Stimulated activated CD8-positive, alpha-beta memory T cell treated with anti-CD3 and anti-CD28 coated beads, Interleukin-2, amount 100 ng/mL, for 1 hour (primary cell): ENCODE data around the gene EXD3.

Experiments used
- DNase-seq, 2 donors: peaks; one replicate each; pipeline ENCODE4 v3.0.0-alpha.2; 2020; ENCODE audit warnings: low read depth in 2 of 2

EXD3 gene

GRCh38 chr9:137306066-137306849 lies 116.7 kb downstream of the EXD3 start:
- DNase-seq: no peak

DNA sequence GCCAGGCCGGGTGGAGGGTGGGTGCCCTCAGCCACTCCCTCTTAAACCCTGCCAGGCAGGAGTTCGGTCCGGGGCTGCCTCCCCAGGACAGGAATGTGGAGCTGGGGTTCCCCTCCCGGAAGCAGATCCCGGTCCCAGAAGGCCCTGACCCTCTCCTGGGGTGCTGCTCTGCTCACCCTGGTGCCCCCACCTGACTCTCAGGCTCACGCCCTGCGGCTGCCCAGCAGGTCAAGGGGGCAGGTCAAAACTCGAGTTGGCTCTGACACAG lies 117.2 kb downstream of the EXD3 start:
- DNase-seq: no peak

DNA sequence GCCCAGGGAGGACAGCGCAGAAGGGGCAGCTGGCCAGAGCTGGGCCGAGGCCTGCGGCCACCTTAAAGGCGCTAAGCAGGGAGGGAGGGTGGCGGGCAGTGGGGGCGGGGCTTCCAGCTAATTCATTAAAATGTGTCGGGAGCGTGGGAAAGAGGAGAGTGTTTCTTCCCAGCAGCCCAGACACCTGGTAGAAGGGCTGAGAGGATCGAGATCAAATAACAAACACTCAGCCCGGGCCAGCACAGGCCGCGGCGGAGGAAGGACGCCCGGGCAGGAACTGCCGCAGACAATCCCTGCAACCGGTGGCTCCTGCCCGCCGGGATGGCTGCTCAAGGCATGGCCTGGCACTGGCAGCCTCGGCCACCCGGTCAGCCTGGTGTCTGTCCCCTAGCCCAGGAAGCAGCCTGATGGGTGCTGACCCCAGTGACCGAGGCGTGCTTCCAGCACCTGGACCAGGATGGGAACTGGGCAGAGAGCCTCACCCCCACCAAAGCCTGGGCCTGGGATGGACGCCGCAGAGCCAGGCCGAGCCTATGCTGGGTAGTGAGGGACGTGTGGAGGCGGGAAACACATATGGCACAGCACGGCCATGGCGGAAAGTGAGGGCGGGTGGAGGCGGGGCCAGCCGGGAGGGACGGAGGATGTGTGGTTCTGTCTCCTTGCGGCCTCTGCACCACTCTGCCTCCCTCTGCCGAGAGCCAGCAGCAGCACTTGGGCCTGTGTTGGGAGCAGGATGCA lies 117.7 kb downstream of the EXD3 start:
- DNase-seq: peak in 1 of 2 donors; percentile 31

DNA sequence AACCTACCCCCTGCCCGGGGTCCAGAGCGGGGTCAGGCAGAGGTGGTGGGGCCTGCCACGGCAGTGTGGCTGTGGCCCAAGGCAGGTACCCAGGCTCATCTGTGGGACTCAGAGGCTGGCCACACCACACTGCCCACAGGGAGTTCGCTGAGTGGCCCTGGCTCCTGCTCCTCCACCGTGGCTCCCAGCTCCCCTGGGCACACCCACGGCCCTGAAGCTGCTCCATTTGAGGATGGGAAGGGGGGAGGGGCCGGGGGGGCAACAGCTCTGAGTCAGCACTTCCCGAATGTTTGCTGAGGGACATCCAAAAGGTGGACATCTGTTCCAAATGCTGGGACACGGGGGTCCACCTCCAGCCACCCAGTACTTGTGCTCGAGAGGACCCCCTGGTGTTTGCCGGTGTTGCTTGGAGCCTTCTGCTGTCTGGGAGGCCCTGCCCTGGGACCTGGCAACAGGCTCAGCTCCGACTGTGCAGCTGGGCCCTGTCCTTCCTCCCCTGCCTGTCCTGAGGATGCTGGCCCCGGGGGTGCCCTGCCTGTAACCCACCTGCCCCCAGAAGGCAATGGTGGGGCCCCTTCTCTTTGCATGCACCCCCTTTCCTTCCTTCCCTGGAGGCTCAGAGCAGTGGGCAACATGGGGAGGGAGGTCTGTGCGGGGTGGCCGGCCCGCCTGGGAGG lies 118.4 kb downstream of the EXD3 start:
- no peak for DNase-seq

GRCh38 chr9:137303893-137304382 lies 119.0 kb downstream of the EXD3 start:
- no peak for DNase-seq

- DNase-seq: no peak
Observed at GRCh38 chr9:137303151-137303892, 119.6 kb downstream of the EXD3 start.

GRCh38 chr9:137302449-137303150 lies 120.4 kb downstream of the EXD3 start:
- no peak for DNase-seq

DNA sequence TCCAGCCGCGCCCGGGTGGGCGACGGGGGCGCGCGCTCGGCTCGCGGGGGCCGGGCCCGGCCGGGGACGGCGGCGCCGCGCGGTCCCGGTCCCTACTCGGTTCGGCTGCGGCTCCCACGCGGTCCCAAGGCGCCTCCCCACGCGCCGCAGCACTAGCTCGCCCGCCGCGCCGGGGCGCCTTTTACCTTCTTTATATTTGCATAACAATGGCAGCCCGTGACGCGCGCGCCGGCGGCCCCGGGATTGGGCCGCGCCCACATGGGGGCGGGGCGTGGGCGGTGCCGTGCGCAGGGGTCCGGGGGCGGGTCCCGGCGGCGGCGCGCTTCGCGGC lies 120.9 kb downstream of the EXD3 start, which contains the start of gene NRARP:
TSS of gene NRARP (minus strand) at position 154 of the 331 bp plus-strand sequence. CDS start 343 bp downstream, outside the sequence.
- DNase-seq: peak; percentile 81 to 84

- DNase-seq: no peak
Observed at GRCh38 chr9:137301081-137301947, 121.6 kb downstream of the EXD3 start.

- DNase-seq: no peak
Observed at GRCh38 chr9:137300567-137301080, 122.3 kb downstream of the EXD3 start.

DNA sequence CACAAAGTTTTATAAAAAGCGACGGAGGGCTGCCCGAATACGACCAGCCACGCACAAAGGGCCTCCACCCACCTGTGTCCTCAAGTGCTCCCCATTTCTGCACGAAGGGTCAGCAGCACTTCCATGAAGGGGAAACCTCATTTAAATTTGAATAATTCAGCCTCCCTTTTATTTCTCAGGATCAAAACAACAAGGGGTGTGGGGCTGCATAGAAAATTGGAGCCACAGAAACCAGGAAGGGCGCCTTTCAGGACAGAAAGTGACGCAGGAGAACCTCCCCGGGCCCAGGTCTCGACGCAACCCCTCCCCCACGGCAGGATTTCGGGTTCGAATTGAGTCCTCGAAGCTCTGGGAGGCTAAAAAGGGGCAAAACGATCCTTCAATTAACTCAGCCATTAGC lies 123.0 kb downstream of the EXD3 start:
- DNase-seq: no peak

- no peak for DNase-seq
Observed at GRCh38 chr9:137299203-137299565, 123.8 kb downstream of the EXD3 start.

- no peak for DNase-seq
Observed at GRCh38 chr9:137298401-137299202, 124.4 kb downstream of the EXD3 start.

DNA sequence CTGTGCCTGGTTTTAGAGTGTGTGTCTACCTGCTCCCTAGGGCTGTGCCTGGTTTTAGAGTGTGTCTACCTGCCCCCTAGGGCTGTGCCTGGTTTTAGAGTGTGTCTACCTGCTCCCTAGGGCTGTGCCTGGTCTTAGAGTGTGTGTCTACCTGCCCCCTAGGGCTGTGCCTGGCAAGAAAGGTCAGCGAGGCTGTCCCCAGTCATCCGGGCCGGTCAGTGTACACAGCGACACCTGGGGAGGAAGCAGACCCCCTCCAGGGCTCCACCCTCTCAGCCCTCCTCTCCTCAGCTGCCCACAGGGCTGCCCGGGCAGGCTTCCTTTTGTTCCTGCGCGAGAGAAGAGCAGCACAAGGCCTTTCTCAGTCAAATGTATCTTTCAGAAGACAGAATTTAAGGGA lies 125.0 kb downstream of the EXD3 start:
- no peak for DNase-seq

- no peak for DNase-seq
Observed at GRCh38 chr9:137296670-137297664, 126.0 kb downstream of the EXD3 start.

DNA sequence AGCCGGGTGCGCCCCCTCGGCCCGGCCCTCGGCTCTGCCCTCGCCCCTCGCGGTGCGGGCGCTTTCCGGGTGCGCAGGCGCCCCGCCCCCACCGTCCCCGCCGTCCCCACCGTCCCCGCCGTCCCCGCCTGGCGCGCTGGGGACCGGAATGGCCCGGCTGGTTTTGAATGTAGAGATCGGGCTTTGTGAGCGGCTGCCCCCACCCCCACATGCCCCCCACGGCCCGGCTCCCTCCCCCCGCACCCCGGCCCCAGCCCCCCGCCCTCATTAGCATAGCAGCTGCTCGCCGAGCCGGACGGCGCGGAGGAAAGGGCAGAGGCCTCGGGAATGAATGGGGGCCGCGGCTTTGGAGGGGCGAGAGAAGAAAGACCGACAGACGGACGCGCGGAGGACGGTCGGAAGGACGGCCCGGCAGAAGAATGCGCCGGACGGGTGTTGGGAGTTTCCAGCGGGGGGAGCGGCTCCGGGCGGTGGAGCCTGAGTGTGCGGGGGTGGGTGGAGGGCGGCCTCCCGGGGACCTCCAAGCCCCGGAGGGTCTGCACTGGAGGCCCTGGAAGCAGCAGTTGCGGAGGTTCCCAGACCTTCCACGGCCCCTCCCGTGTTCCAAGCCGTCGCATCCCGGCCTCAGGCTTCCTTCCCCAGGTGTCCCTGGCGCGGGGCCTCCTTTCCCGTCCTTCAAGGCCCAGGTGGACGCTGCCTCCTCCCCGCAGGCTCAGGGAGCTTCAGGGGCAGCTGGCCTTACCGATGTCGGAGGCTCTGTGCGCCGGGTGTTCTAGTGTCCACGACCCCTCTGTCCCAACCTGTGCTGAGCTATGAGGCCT lies 126.9 kb downstream of the EXD3 start:
- DNase-seq: no peak

DNA sequence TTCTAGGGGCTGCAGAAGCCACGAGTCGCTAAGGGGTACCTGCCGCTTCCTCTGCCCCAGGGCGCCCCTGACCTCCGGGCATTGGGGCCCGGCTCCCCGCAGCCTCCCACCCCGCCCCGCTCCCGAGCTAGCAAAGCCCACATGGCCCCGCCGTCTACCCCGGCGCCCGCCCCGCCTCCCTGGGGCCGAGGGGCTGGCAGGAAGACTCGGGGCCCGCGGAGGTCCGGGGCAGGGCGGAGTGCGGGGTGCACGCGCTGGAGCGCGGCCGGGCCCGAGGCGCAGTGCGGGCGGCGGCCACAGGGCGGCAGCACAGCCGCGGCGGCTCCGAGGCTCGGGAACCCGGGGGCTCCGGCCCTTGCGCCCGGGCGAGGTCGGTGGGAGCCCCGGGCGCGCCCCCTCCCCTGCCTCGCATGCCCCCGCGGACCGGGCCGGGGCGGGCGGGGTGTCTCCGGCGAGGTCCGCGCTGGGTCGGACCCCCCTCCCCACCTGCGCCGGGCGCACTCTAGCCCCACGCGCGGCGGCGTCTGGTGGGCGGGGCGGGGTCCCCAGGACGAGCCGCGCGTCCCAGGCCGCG lies 127.6 kb downstream of the EXD3 start:
- DNase-seq: no peak
